Type B pancreatic cell (in vitro differentiated cells): ENCODE results near the gene CFAP74. TPM values are rescaled to one million over a fixed set of nuclear protein-coding genes. Genes with fewer than 3 reads are reported as not detected.

Experiments
- DNase-seq: peaks from one replicate; pipeline ENCODE4 v3.0.0; 2021; ENCODE audit warnings: mixed read lengths; ENCODE audit not compliant: unreplicated experiment; ENCODE audit errors: extremely low spot score
- H3K27ac Mint-ChIP-seq: 2 replicates; pipeline ENCODE4 v1.8.0; 2021; ENCODE audit warnings: mild to moderate bottlenecking, mixed read lengths
- H3K27me3 Mint-ChIP-seq: 2 replicates; pipeline ENCODE4 v1.8.0; 2021; ENCODE audit warnings: mixed read lengths
- H3K36me3 Mint-ChIP-seq: 2 replicates; pipeline ENCODE4 v1.8.0; 2021; ENCODE audit warnings: mixed read lengths
- H3K4me1 Mint-ChIP-seq: one replicate; pipeline ENCODE4 v1.8.0; 2021; ENCODE audit warnings: mixed read lengths; ENCODE audit not compliant: unreplicated experiment
- H3K4me3 Mint-ChIP-seq: 2 replicates; pipeline ENCODE4 v1.8.0; 2021; ENCODE audit warnings: mild to moderate bottlenecking, mixed read lengths
- H3K9me3 Mint-ChIP-seq: 2 replicates; pipeline ENCODE4 v1.8.0; 2021; ENCODE audit warnings: mixed read lengths
- total RNA-seq: library from RNA; stranded (reverse); gene quantifications from 2 replicates; pipeline ENCODE4 v1.2.1, GENCODE V29; 2021; ENCODE audit warnings: low replicate concordance
- TF ChIP-seq, protein P1 (sequence below): fragments of 200-600 bp; sonication (generic); conservative IDR thresholded peaks from 2 replicates; pipeline ENCODE4 v1.5.0; 2021; ENCODE audit warnings: antibody characterized with exemption, mild to moderate bottlenecking

Gene CFAP74
- total RNA-seq, 1 donor from 2014 or later: 1.5 TPM

DNA sequence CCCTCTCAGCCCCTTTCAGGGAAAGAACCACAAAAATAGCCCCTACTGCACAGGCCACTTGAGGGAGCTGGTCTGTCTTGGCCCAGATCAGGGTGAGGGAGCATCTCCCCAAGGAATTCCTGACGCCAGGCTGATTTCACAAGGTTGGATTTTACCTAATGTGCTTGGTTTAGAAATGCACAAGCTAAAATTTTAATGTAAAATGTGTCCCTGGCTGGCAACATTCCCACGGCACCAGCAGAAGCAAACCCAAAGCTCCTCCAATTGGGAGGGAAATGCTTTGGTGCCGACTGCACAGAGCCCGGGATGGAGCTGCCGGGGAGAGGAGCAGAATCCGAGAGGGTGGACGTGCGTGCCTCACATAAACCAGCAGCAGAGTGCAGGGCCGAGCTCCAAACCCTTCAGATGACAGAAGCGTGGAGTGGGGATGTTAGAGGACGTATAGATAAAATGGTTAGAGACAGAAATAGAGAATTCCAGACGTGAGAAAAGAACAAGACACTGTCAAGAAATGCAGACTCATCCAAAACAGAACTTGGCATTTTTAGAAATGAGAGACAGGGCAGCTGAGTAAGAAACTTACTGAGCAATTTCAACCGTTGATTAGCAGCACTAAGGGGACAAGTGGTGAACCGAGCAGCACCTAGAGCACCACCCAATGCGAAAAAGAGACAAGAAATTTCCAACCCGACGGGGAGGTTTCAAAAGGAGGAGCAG is 42.9 kb downstream of the CFAP74 start:
- no peaks in the 10 kb centered on the region for H3K9me3 Mint-ChIP-seq
- DNase-seq: no peak
- H3K4me3 Mint-ChIP-seq: no peak overlapping the region
- no peaks in the 10 kb centered on the region for H3K36me3 Mint-ChIP-seq
- H3K27ac Mint-ChIP-seq: no peak overlapping the region
- H3K27me3 Mint-ChIP-seq: peaks cover 16% of the 10 kb centered on the region
- H3K4me1 Mint-ChIP-seq: peaks cover 9% of the 10 kb centered on the region
- TF ChIP-seq, protein P1, sequence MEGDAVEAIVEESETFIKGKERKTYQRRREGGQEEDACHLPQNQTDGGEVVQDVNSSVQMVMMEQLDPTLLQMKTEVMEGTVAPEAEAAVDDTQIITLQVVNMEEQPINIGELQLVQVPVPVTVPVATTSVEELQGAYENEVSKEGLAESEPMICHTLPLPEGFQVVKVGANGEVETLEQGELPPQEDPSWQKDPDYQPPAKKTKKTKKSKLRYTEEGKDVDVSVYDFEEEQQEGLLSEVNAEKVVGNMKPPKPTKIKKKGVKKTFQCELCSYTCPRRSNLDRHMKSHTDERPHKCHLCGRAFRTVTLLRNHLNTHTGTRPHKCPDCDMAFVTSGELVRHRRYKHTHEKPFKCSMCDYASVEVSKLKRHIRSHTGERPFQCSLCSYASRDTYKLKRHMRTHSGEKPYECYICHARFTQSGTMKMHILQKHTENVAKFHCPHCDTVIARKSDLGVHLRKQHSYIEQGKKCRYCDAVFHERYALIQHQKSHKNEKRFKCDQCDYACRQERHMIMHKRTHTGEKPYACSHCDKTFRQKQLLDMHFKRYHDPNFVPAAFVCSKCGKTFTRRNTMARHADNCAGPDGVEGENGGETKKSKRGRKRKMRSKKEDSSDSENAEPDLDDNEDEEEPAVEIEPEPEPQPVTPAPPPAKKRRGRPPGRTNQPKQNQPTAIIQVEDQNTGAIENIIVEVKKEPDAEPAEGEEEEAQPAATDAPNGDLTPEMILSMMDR: no peak

DNA sequence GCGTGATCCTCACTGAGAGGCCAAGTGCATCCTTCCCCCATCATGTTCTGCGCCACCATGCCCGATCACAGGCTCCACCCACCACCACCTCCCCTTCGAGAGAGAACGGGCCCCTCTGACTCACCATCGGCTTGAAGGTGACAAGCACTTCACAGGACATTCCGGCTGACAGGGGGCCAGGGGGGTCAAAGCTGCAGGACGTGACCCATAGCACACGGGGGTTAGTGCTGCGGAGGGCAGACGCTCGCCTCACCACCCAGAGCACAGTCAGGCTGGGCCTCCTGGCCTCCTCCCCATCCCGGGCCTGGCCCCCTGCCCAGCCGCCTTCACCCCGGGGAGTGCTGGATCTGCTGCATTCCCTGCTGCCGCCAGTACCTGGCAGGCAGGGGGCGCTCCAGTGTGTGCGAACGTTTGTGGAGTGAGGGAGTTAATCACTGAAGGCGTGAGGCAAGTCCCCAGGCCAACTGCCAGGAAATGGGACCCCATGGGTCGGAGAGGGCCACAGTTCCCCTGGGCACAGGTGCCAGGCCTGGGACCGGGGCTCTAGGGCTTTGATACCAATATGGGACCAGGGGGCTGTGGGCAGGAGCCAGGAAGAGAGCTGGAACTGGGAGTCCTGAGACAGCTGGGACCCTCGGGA is 43.6 kb downstream of the CFAP74 start:
- peaks cover 16% of the 10 kb centered on the region for H3K27me3 Mint-ChIP-seq
- no peak overlapping the region for H3K4me3 Mint-ChIP-seq
- H3K27ac Mint-ChIP-seq: no peak overlapping the region
- no peaks in the 10 kb centered on the region for H3K9me3 Mint-ChIP-seq
- H3K36me3 Mint-ChIP-seq: no peaks in the 10 kb centered on the region
- no peak for DNase-seq
- peaks cover 9% of the 10 kb centered on the region for H3K4me1 Mint-ChIP-seq
- TF ChIP-seq, protein P1: peak; percentile 89

DNA sequence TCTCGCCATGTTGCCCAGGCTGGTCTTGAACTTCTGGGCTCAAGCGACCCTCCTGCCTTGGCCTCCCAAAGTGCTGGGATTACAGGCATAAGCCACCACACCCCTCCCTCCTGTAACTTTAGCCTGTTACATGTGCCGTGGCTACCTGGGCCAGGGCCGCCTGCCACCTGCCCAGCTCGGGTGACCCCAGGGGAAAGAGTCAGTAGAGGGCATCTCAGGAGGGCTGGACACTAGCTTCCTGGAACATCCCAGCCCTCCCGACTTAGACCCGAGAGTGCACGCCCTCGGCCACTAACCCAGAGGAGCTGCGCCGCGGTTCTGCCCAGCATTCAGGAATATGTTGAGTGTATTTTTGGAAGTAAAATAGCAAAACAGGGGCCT is 44.1 kb downstream of the CFAP74 start:
- Mint-ChIP-seq H3K9me3 (no peaks in the 10 kb centered on the region), H3K27me3 (peaks cover 16% of the 10 kb centered on the region), H3K36me3 (no peaks in the 10 kb centered on the region), H3K27ac (no peak overlapping the region), H3K4me1 (peaks cover 9% of the 10 kb centered on the region), H3K4me3 (no peak overlapping the region)
- TF ChIP-seq, protein P1: no peak
- DNase-seq: no peak

DNA sequence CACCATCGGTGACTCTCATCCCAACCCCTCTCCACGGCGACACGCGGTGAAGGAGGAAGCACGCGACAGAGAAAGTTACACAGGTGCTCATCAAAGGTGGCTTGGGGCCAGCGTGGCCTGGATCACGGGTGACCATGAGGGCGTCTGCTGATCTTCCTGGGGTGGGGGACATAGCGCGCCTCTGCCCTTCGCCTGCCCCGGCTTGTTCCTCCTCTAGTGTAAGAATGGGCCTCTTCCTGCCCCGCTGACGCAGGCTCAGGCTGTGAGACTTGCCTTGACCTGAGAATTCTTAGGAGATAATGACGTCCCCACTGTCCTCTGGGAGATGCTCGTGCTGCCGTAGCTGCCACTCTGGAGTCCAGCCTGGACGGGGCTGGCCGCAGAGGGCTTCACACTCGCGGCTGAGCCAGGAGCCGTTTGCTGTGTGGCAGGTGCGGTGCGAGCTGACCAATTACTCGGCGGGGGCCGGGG is 45.5 kb downstream of the CFAP74 start:
- no peak overlapping the region for H3K4me3 Mint-ChIP-seq
- peaks cover 9% of the 10 kb centered on the region for H3K4me1 Mint-ChIP-seq
- H3K27ac Mint-ChIP-seq: no peak overlapping the region
- H3K27me3 Mint-ChIP-seq: peaks cover 16% of the 10 kb centered on the region
- DNase-seq: no peak
- H3K9me3 Mint-ChIP-seq: no peaks in the 10 kb centered on the region
- no peaks in the 10 kb centered on the region for H3K36me3 Mint-ChIP-seq
- TF ChIP-seq, protein P1: no peak

DNA sequence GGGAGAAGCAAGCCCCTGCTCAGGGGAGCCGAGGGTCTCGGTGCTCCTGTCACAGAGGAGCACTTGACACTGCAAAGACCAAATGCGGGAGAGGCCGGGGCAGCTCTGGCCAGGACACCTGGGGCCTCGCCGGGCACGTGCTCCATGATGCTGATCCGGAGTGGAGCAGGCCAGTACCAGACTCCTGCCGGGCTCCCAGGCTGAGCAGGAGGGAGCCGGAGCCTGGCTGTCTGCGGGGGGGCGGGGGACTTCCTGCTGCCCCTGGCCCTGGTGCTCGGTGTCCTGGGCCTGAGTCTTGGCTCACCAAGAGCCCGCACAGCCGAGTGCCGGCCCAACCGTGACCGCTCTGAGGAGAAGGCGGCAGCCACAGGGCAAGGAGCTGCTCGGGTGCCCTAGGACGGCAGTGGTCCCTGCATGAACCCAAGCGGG is 46.0 kb downstream of the CFAP74 start:
- no peaks in the 10 kb centered on the region for H3K9me3 Mint-ChIP-seq
- H3K36me3 Mint-ChIP-seq: no peaks in the 10 kb centered on the region
- no peak overlapping the region for H3K27ac Mint-ChIP-seq
- TF ChIP-seq, protein P1: no peak
- H3K4me1 Mint-ChIP-seq: peaks cover 9% of the 10 kb centered on the region
- no peak for DNase-seq
- peaks cover 13% of the 10 kb centered on the region for H3K27me3 Mint-ChIP-seq
- no peak overlapping the region for H3K4me3 Mint-ChIP-seq
